Neural progenitor cell (in vitro differentiated cells): ENCODE results near the gene LMAN1L.

Experiments used
- EZH2 ChIP-seq: fragments of 200-600 bp; sonication (generic); IDR thresholded peaks from 2 replicates; pipeline ENCODE4 v1.6.1; 2017; ENCODE audit warnings: antibody characterized with exemption, mild to moderate bottlenecking, moderate library complexity
- TF ChIP-seq, protein P1 (sequence below): fragments of 200-600 bp; sonication (generic); IDR thresholded peaks from 2 replicates; pipeline ENCODE4 v1.5.1; 2017; ENCODE audit warnings: antibody characterized with exemption, mild to moderate bottlenecking

DNA sequence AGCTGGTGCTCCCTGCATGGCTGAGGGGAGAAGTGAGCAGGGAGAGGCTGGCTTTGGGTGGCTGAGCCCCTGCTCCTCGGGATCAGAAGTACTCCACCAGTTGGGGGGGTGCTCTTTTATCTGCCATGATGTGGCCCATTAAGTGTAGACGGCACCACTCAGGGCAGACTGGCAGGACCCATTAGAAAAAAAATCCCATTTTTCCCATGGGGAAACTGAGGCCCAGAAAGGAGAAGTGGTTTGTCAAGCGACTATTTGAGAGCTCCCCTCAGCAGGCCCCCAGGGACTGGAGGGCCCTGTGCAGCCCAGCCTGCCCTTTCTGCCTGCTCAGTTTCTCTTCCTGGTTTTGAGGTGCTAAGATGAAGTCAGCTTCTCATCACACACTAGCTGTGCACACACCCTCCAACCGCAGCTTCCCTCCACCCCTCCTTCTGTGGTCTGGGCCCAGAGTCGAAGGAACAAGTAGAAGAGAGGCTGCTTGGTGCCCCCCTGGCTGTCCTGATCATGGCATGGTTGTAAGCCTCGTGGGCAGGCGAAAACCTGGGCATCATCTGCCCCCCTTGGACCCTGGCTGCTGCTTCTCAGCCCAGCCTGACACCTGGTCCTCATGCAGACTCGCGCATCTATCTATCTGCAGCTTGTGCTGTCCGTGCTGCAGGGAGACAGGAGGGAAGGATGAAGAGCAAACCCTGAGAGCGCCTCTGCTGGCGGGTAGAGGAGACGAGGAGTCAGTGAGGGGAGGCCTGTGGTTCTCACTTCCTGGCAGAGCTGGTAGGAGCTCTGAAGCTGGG, 25.2 kb upstream of the LMAN1L start:
- TF ChIP-seq, protein P1, sequence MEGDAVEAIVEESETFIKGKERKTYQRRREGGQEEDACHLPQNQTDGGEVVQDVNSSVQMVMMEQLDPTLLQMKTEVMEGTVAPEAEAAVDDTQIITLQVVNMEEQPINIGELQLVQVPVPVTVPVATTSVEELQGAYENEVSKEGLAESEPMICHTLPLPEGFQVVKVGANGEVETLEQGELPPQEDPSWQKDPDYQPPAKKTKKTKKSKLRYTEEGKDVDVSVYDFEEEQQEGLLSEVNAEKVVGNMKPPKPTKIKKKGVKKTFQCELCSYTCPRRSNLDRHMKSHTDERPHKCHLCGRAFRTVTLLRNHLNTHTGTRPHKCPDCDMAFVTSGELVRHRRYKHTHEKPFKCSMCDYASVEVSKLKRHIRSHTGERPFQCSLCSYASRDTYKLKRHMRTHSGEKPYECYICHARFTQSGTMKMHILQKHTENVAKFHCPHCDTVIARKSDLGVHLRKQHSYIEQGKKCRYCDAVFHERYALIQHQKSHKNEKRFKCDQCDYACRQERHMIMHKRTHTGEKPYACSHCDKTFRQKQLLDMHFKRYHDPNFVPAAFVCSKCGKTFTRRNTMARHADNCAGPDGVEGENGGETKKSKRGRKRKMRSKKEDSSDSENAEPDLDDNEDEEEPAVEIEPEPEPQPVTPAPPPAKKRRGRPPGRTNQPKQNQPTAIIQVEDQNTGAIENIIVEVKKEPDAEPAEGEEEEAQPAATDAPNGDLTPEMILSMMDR = peak; percentile 67
- TF ChIP-seq EZH2 = no peak
